GM12878 (cell line): ENCODE measurements around the gene DNAJC7. TPM values are rescaled to one million over a fixed set of nuclear protein-coding genes. Genes with fewer than 3 reads are reported as not detected.
A peak's percentile ranks its signal among the peaks of the same experiment; 100 is the strongest.
"Not testable (repeated sequence)": the region's sequence is repeated elsewhere in the genome, so short reads cannot be mapped to it uniquely, and the experiment has no call there.

Source experiments
- ATAC-seq: fragments of 200-7000 bp; cut with Tn5 transposase; 3 replicates; pipeline ENCODE4 v1.9.1; 2020; ENCODE audit warnings: mild to moderate bottlenecking, moderate library complexity
- BruUV-seq: library from RNA; stranded (reverse); fragments of 400-500 nt; replicated peaks from 2 replicates; lab custom pipeline; 2021; lab: Mats Ljungman, UMichigan
- CTCF ChIA-PET: fragments of 300-600 bp; sonication (Branson Sonifier 250); formaldehyde crosslinking; extraction: SDS; loops from one replicate; lab custom pipeline; 2021; ENCODE audit warnings: inconsistent platforms; lab: Yijun Ruan, JAX
- POLR2A ChIA-PET: fragments of 350-600 bp; formaldehyde crosslinking; extraction: SDS; loops from one replicate; lab custom pipeline; 2021; ENCODE audit warnings: inconsistent platforms; lab: Charles Lee
- RAD21 ChIA-PET: fragments of 300-600 bp; sonication (Branson Sonifier 250); formaldehyde crosslinking; loops from one replicate; lab custom pipeline; 2023; ENCODE audit warnings: antibody characterized with exemption; ENCODE audit not compliant: unreplicated experiment; lab: Charles Lee
- SMC1A ChIA-PET: fragments of 300-600 bp; sonication (Branson Sonifier 250); formaldehyde crosslinking; loops from one replicate; lab custom pipeline; 2023; ENCODE audit not compliant: unreplicated experiment, uncharacterized antibody; lab: Charles Lee
- DNase-seq: peaks from one replicate; pipeline ENCODE4 v3.0.0-alpha.2; 2011; ENCODE audit warnings: low read depth, low spot score
- FAIRE-seq: peaks from 3 replicates; lab custom pipeline; 2011; peaks lifted over from hg19 to GRCh38; lab: Jason Lieb, UNC
- H2AFZ ChIP-seq: 2 replicates; pipeline ENCODE4 v1.6.0; 2011; ENCODE audit warnings: low read depth, low read length, control low read depth; ENCODE audit not compliant: control insufficient read depth
- H3K27ac ChIP-seq: 2 replicates; pipeline ENCODE4 v1.5.1; 2011; ENCODE audit warnings: control low read depth; ENCODE audit not compliant: control insufficient read depth, insufficient read depth
- H3K27me3 ChIP-seq, 2 experiments: replicated peaks in 1 of 2; 2 replicates each; pipeline versions ENCODE4 v1.6.0 to v1.6.1; 2011; ENCODE audit warnings: low read length in 1 of 2; ENCODE audit not compliant: control insufficient read depth in 2 of 2, insufficient read depth in 2 of 2
- H3K36me3 ChIP-seq, 2 experiments: 2 replicates each; pipeline ENCODE4 v1.5.1; 2011; ENCODE audit warnings: low read length in 1 of 2; ENCODE audit not compliant: control insufficient read depth in 2 of 2, insufficient read depth in 2 of 2
- H3K4me1 ChIP-seq: 2 replicates; pipeline ENCODE4 v1.6.1; 2011; ENCODE audit warnings: mild to moderate bottlenecking, low read length, moderate library complexity, mixed read lengths; ENCODE audit not compliant: control insufficient read depth, insufficient read depth
- H3K4me2 ChIP-seq: 2 replicates; pipeline ENCODE4 v1.6.0; 2011; ENCODE audit warnings: control low read depth; ENCODE audit not compliant: control insufficient read depth, insufficient read depth
- H3K4me3 ChIP-seq: fragments of 200-600 bp; sonication (generic); 2 replicates; pipeline ENCODE4 v1.5.1; 2016
- H3K79me2 ChIP-seq: 2 replicates; pipeline ENCODE4 v1.6.0; 2011; ENCODE audit warnings: low read length; ENCODE audit not compliant: control insufficient read depth, insufficient read depth
- H3K9ac ChIP-seq: 2 replicates; pipeline ENCODE4 v1.8.0; 2011; ENCODE audit warnings: low read length, control low read depth, mixed read lengths; ENCODE audit not compliant: control insufficient read depth, insufficient read depth
- H3K9me3 ChIP-seq: replicated peaks from 3 replicates; pipeline ENCODE4 v1.5.1; 2011; ENCODE audit warnings: mild to moderate bottlenecking, low read length; ENCODE audit not compliant: control insufficient read depth, insufficient read depth
- H4K20me1 ChIP-seq: 2 replicates; pipeline ENCODE4 v1.6.0; 2011; ENCODE audit not compliant: control insufficient read depth, insufficient read depth
- WGBS: methylation state at CpG from one replicate; pipeline ENCODE4 v1.1.6; 2016; ENCODE audit warnings: low lambda C conversion rate; ENCODE audit not compliant: insufficient replicate concordance, insufficient coverage; ENCODE audit errors: missing lambda C conversion rate; 5-methylcytosine and 5-hydroxymethylcytosine counted together
- in situ Hi-C: fragments of 300-500 bp; cut with MboI; formaldehyde crosslinking; loops from 9 replicates; pipeline ENCODE4 v1.14.3; 2018; ENCODE audit warnings: mixed read lengths
- intact Hi-C: fragments of 100-400 bp; cut with micrococcal nuclease; formaldehyde crosslinking; loops from one replicate; pipeline ENCODE4 v1.14.2; 2022; ENCODE audit not compliant: unreplicated experiment
- polyA plus RNA-seq, 11 experiments: library from polyadenylated mRNA; depleted of rRNA in 4 of 11; unstranded in 6 of 11; stranded (reverse) in 5 of 11; fragments of >200 nt; fragmentation: Nextera tagmentation in 4 of 11; fragmentation: Illumina TruSeq in 1 of 11; extraction: Ambion mirVana in 4 of 11; extraction: Trizol in 1 of 11; gene quantifications; 1 replicate in 1 of 11; 2 replicates in 10 of 11; pipeline versions ENCODE4 v1.2.1 to v1.2.3, GENCODE V29; 2011 to 2016; ENCODE audit warnings: inconsistent platforms in 2 of 11, missing spikeins in 2 of 11, low read depth in 1 of 11
- total RNA-seq, 4 experiments: library from RNA; depleted of rRNA in 3 of 4; stranded (reverse); fragments of >200 nt in 3 of 4; fragmentation: Illumina TruSeq in 1 of 4; extraction: Trizol in 1 of 4; gene quantifications; 2 replicates each; pipeline versions ENCODE4 v1.2.1 to v1.2.3, GENCODE V29; 2013 to 2021
- TF ChIP-seq, protein P1 (sequence below): fragments of 450-650 bp; IDR thresholded peaks from 2 replicates; pipeline ENCODE4 v1.6.1; 2016; ENCODE audit warnings: mild to moderate bottlenecking

The DNAJC7 gene
- total and polyA plus RNA-seq, 10 of the 15 experiments (the other 5 are each of a cell fraction or from before 2014, with no cell fraction given): 60.1 to 173 (median 94.9) TPM

DNA sequence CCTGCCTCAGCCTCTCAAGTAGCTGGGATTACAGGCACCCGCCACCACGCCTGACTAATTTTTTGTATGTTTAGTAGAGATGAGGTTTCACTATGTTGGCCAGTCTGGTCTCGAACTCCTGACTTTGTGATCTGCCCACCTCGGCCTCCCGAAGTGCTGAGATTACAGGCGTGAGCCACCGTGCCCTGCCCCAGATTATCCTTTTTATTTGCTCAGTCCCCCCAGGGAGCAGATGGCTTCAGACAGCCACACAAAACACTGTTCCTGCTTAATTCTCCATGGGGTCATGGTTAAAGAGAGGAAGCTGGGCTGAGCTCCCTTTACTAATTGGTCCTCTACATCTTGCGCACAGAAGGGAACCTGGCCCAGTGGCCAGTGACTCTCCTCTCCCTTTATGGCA lies 3.6 kb upstream of the DNAJC7 start:
- intact Hi-C loops, BruUV-seq, DNase-seq, FAIRE-seq, H4K20me1 ChIP-seq, H3K27me3 ChIP-seq, H3K9me3 ChIP-seq, H2AFZ ChIP-seq, ATAC-seq: not testable (repeated sequence)
- Histone ChIP-seq H3K79me2 (peaks cover 34% of the 10 kb centered on the region), H3K9ac (peak overlapping the region; percentile 95), H3K27ac (peak overlapping the region; percentile 76), H3K4me1 (peaks cover 27% of the 10 kb centered on the region), H3K4me2 (peak overlapping the region; percentile 36), H3K4me3 (peak overlapping the region; percentile 88), H3K36me3 (peaks cover 0 to 13% of the 10 kb centered on the region in 2 experiments; a peak in 2 of 4 replicates)
- TF ChIP-seq, protein P1, sequence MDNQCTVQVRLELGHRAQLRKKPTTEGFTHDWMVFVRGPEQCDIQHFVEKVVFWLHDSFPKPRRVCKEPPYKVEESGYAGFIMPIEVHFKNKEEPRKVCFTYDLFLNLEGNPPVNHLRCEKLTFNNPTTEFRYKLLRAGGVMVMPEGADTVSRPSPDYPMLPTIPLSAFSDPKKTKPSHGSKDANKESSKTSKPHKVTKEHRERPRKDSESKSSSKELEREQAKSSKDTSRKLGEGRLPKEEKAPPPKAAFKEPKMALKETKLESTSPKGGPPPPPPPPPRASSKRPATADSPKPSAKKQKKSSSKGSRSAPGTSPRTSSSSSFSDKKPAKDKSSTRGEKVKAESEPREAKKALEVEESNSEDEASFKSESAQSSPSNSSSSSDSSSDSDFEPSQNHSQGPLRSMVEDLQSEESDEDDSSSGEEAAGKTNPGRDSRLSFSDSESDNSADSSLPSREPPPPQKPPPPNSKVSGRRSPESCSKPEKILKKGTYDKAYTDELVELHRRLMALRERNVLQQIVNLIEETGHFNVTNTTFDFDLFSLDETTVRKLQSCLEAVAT: 0 out of 2 replicates have a peak, but pooled peaks have one; percentile 35
- ChIA-PET POLR2A (interaction anchor here (0.6 to 1.1 kb wide), 4 partner anchors 55 to 1164 kb away, joined by 3 to 8 read pairs (median 3); no protein-coding TSS in a partner anchor), RAD21 (interaction anchor here (0.7 to 6.6 kb wide), 3 partner anchors 55 to 95 kb away, joined by 3 to 53 read pairs (median 5); partner anchors contain the start of gene CNP), CTCF (interaction anchor here (0.6 to 10.1 kb wide), 16 partner anchors 9 to 187 kb away, joined by 3 to 85 read pairs (median 5); partner anchors contain the start of genes CNP and KCNH4), SMC1A (interaction anchor here (0.5 to 1.4 kb wide), 7 partner anchors 29 to 160 kb away, joined by 3 to 6 read pairs (median 4); partner anchors contain the start of genes CNP and KCNH4)
- in situ Hi-C loops: loop anchor here (5.0 to 25.0 kb wide), 2 partner anchors 91 to 1191 kb away; partner anchors contain the start of genes DHX58 and TMEM106A
- 74% methylated on average over 8 of the region's 8 CpGs for WGBS
